ENCODE data around the gene KIAA0825.
A peak's percentile ranks its signal among the peaks of the same experiment; 100 is the strongest.

KIAA0825 gene

GRCh38 chr5:94618493-94619328, at the start of gene KIAA0825, which contains the start of gene SLF1:
Gene KIAA0825 (minus strand): TSS chr5:94618604. CDS start chr5:94537126, 81,478 bp downstream.
Gene SLF1 (plus strand): TSS chr5:94618669. CDS start chr5:94628811, 10,142 bp downstream.
- H3K4me3 ChIP-seq (ENCODE audit: low read depth, low read length), result peak within 1 kb of the TSS; percentile 81
- no peak for TF ChIP-seq CTCF (IDR thresholded peaks at IDR 0.05; ENCODE audit: borderline replicate concordance, insufficient read depth, low read depth, low read length)

GRCh38 chr5:94667937-94668336, 49.5 kb upstream of the KIAA0825 start:
- TF ChIP-seq CTCF (IDR thresholded peaks at IDR 0.05; ENCODE audit: borderline replicate concordance, insufficient read depth, low read depth, low read length), result no peak
- H3K4me3 ChIP-seq (ENCODE audit: low read depth, low read length), result no peak overlapping the region

GRCh38 chr5:94661086-94661485, 42.7 kb upstream of the KIAA0825 start:
- H3K4me3 ChIP-seq (ENCODE audit: low read depth, low read length), result no peak overlapping the region
- TF ChIP-seq CTCF (IDR thresholded peaks at IDR 0.05; ENCODE audit: borderline replicate concordance, insufficient read depth, low read depth, low read length), result no peak

GRCh38 chr5:94660506-94660905, 42.1 kb upstream of the KIAA0825 start:
- H3K4me3 ChIP-seq (ENCODE audit: low read depth, low read length), result no peak overlapping the region
- TF ChIP-seq CTCF (IDR thresholded peaks at IDR 0.05; ENCODE audit: borderline replicate concordance, insufficient read depth, low read depth, low read length), result no peak

GRCh38 chr5:94658272-94658671, 39.9 kb upstream of the KIAA0825 start:
- no peak overlapping the region for H3K4me3 ChIP-seq (ENCODE audit: low read depth, low read length)
- TF ChIP-seq CTCF (IDR thresholded peaks at IDR 0.05; ENCODE audit: borderline replicate concordance, insufficient read depth, low read depth, low read length), result no peak

GRCh38 chr5:94649874-94650273, 31.5 kb upstream of the KIAA0825 start:
- no peak overlapping the region for H3K4me3 ChIP-seq (ENCODE audit: low read depth, low read length)
- TF ChIP-seq CTCF (IDR thresholded peaks at IDR 0.05; ENCODE audit: borderline replicate concordance, insufficient read depth, low read depth, low read length), result no peak

- TF ChIP-seq CTCF (IDR thresholded peaks at IDR 0.05; ENCODE audit: borderline replicate concordance, insufficient read depth, low read depth, low read length), result no peak
- no peak overlapping the region for H3K4me3 ChIP-seq (ENCODE audit: low read depth, low read length)
Measured at GRCh38 chr5:94646758-94647157, 28.4 kb upstream of the KIAA0825 start.

Data from GM12875 (cell line).